ENCODE measurements around the gene PARVA. TPM values are rescaled to one million over a fixed set of nuclear protein-coding genes. Genes with fewer than 3 reads are reported as not detected.
A peak's percentile ranks its signal among the peaks of the same experiment; 100 is the strongest.

PARVA gene
- total and polyA plus RNA-seq, 2 of the 8 experiments (the other 6 are each of a cell fraction or from before 2014, with no cell fraction given) = 3.1 to 13.5 TPM

GRCh38 chr11:12444601-12445000 is 67.2 kb downstream of the PARVA start:
- no peak overlapping the region for H4K91ac ChIP-seq (replicated peaks; ENCODE audit: insufficient read length, low read length)
- H3K27me3 ChIP-seq (replicated peaks in 1 of 4; ENCODE audit: control insufficient read depth in 3 of 4, extremely low read depth in 1 of 4, insufficient read depth in 3 of 4, low read length in 3 of 4) = no peaks in the 10 kb centered on the region
- no peak overlapping the region for H3K4ac ChIP-seq (replicated peaks; ENCODE audit: insufficient read length, low read depth, low read length)
- H3K4me2 ChIP-seq (ENCODE audit: insufficient read depth in 1 of 2, low read depth in 2 of 2, low read length in 2 of 2) = no peak overlapping the region
- no peak overlapping the region for H3K4me3 ChIP-seq (ENCODE audit: extremely low read depth in 1 of 4, insufficient read depth in 2 of 4, low read depth in 3 of 4, low read length in 4 of 4)
- no peak overlapping the region for H2BK12ac ChIP-seq (ENCODE audit: low read depth, low read length)
- POLR2A ChIA-PET (ENCODE audit: partially characterized antibody) = no interaction called here
- no peak overlapping the region for H2AK5ac ChIP-seq (ENCODE audit: low read depth, low read length)
- CTCF ChIA-PET (ENCODE audit: partially characterized antibody) = interaction anchor here (1.1 kb wide), 1 partner anchor 9 kb away, joined by 3 read pairs; no protein-coding TSS in a partner anchor
- H4K8ac ChIP-seq (ENCODE audit: extremely low read depth, insufficient read depth, low read length) = no peak overlapping the region
- no peaks in the 10 kb centered on the region for H3K23me2 ChIP-seq (ENCODE audit: low read depth, low read length)
- no peak overlapping the region; the same call in 1 of the 2 replicates for H2BK20ac ChIP-seq (ENCODE audit: low read length)
- H3K9ac ChIP-seq (replicated peaks in 1 of 4; ENCODE audit: extremely low read depth in 1 of 4, low read depth in 3 of 4, low read length in 3 of 4) = no peak overlapping the region
- H3K18ac ChIP-seq (ENCODE audit: extremely low read depth, low read length) = no peak overlapping the region
- H2AFZ ChIP-seq (ENCODE audit: low read length) = no peak overlapping the region
- DNase-seq (ENCODE audit: low read depth in 1 of 2, low spot score in 2 of 2) (peak in 1 of 2 experiments; percentile 19), FAIRE-seq (no peak)
- no peak overlapping the region for H3K27ac ChIP-seq (ENCODE audit: low read depth, low read length)
- 0 out of 4 replicates have a peak, but pooled peaks cover 0 to 4% of the 10 kb centered on the region in 2 experiments for H3K9me3 ChIP-seq (ENCODE audit: insufficient read depth in 2 of 2, low read depth in 1 of 2, low read length in 1 of 2)
- no peaks in the 10 kb centered on the region for H3K79me1 ChIP-seq (ENCODE audit: low read depth, low read length)
- no peak overlapping the region for H4K5ac ChIP-seq (ENCODE audit: insufficient read length, low read depth, low read length)
- no peaks in the 10 kb centered on the region for H3K36me3 ChIP-seq (ENCODE audit: control insufficient read depth in 2 of 4, insufficient read depth in 4 of 4, low read length in 3 of 4)
- no peak overlapping the region for H3K23ac ChIP-seq (ENCODE audit: insufficient read length)
- TF ChIP-seq JUN (IDR thresholded peaks at IDR 0.05; ENCODE audit: low read depth, low read length) = no peak
- no peak for TF ChIP-seq CHD2 (IDR thresholded peaks at IDR 0.05; ENCODE audit: low read length)
- TF ChIP-seq ASH2L (IDR thresholded peaks at IDR 0.05; ENCODE audit: low read length) = no peak
- H2BK15ac ChIP-seq (ENCODE audit: low read length) = no peak overlapping the region
- H4K20me1 ChIP-seq (replicated peaks in 1 of 2; ENCODE audit: control insufficient read depth in 1 of 2, insufficient read depth in 2 of 2, low read length in 2 of 2) = no peaks in the 10 kb centered on the region
- no peaks in the 10 kb centered on the region for H3K79me2 ChIP-seq (ENCODE audit: control insufficient read depth in 1 of 2, insufficient read depth in 2 of 2, low read length in 2 of 2)
- H3K56ac ChIP-seq (replicated peaks; ENCODE audit: insufficient read length, low read depth, low read length) = no peak overlapping the region
- no peaks in the 10 kb centered on the region; a peak in 1 of 7 replicates for H3K4me1 ChIP-seq (replicated peaks in 1 of 4; ENCODE audit: control insufficient read depth in 3 of 4, insufficient read depth in 4 of 4, low read length in 3 of 4)
- H2BK120ac ChIP-seq (replicated peaks; ENCODE audit: low read depth, low read length) = no peak overlapping the region
- H3K14ac ChIP-seq (ENCODE audit: insufficient read length) = no peak overlapping the region
- no peak overlapping the region for H2BK5ac ChIP-seq (ENCODE audit: low read depth, low read length)
- 62% methylated on average over 2 of the region's 2 CpGs; no CpG with 5 or more reads in 1 of the 2 experiments for WGBS, 2 experiments (ENCODE audit: extremely low coverage in 1 of 2, insufficient coverage in 1 of 2, insufficient read length in 1 of 2, insufficient replicate concordance in 2 of 2, low coverage in 1 of 2, low lambda C conversion rate in 2 of 2, missing lambda C conversion rate in 1 of 2)

Data from H1 (cell line).